H1 (cell line): ENCODE data around the gene CPE. TPM values are rescaled to one million over a fixed set of nuclear protein-coding genes. Genes with fewer than 3 reads are reported as not detected.
A peak's percentile ranks its signal among the peaks of the same experiment; 100 is the strongest.

ENCODE experiments used
- CTCF ChIA-PET: fragments of 300-600 bp; sonication (Branson Sonifier 250); formaldehyde crosslinking; loops from one replicate; lab custom pipeline; 2021; ENCODE audit not compliant: partially characterized antibody; lab: Charles Lee
- POLR2A ChIA-PET: fragments of 300-600 bp; sonication (Branson Sonifier 250); formaldehyde crosslinking; loops from one replicate; lab custom pipeline; 2021; ENCODE audit warnings: inconsistent platforms; ENCODE audit not compliant: partially characterized antibody; lab: Charles Lee
- DNase-seq, 2 experiments: peaks; one replicate each; pipeline versions ENCODE4 v3.0.0 to v3.0.0-alpha.2; 2010 to 2022; ENCODE audit warnings: low spot score in 2 of 2, low read depth in 1 of 2, mixed read lengths in 1 of 2
- FAIRE-seq: peaks from 2 replicates; lab custom pipeline; 2011; peaks lifted over from hg19 to GRCh38; lab: Jason Lieb, UNC
- H2AFZ ChIP-seq: 2 replicates; pipeline ENCODE4 v1.8.1; 2012; ENCODE audit warnings: low read length, inconsistent platforms
- H2AK5ac ChIP-seq: 2 replicates; pipeline ENCODE4 v1.6.1; 2013; ENCODE audit warnings: low read depth, low read length
- H2BK120ac ChIP-seq: replicated peaks from 2 replicates; pipeline ENCODE3; 2013; ENCODE audit warnings: low read depth, low read length, inconsistent platforms
- H2BK12ac ChIP-seq: 2 replicates; pipeline ENCODE4 v1.6.1; 2013; ENCODE audit warnings: low read depth, low read length
- H2BK15ac ChIP-seq: 2 replicates; pipeline ENCODE4 v1.6.1; 2013; ENCODE audit warnings: low read length
- H2BK20ac ChIP-seq: 2 replicates; pipeline ENCODE4 v1.6.1; 2013; ENCODE audit warnings: low read length
- H2BK5ac ChIP-seq: 2 replicates; pipeline ENCODE4 v1.6.1; 2013; ENCODE audit warnings: low read depth, low read length
- H3K14ac ChIP-seq: 2 replicates; pipeline ENCODE4 v1.6.1; 2013; ENCODE audit warnings: inconsistent platforms; ENCODE audit not compliant: insufficient read length
- H3K18ac ChIP-seq: 2 replicates; pipeline ENCODE4 v1.6.1; 2013; ENCODE audit warnings: low read length; ENCODE audit errors: extremely low read depth
- H3K23ac ChIP-seq: 2 replicates; pipeline ENCODE4 v1.6.1; 2013; ENCODE audit warnings: inconsistent platforms; ENCODE audit not compliant: insufficient read length
- H3K23me2 ChIP-seq: 2 replicates; pipeline ENCODE4 v1.6.1; 2013; ENCODE audit warnings: low read depth, low read length
- H3K27ac ChIP-seq: 2 replicates; pipeline ENCODE4 v1.6.1; 2011; ENCODE audit warnings: low read depth, low read length, inconsistent platforms
- H3K27me3 ChIP-seq, 4 experiments: replicated peaks in 1 of 4; 1 replicate in 1 of 4; 2 replicates in 3 of 4; pipeline versions ENCODE4 v1.6.1 to v1.8.1; 2011 to 2013; ENCODE audit warnings: low read length in 3 of 4, mild to moderate bottlenecking in 3 of 4, inconsistent platforms in 2 of 4, mixed read lengths in 2 of 4, moderate library complexity in 1 of 4; ENCODE audit not compliant: control insufficient read depth in 3 of 4, insufficient read depth in 3 of 4; ENCODE audit errors: extremely low read depth in 1 of 4
- H3K36me3 ChIP-seq, 4 experiments: 2 replicates each; pipeline versions ENCODE4 v1.6.1 to v1.8.1; 2011 to 2013; ENCODE audit warnings: mild to moderate bottlenecking in 4 of 4, low read length in 3 of 4, moderate library complexity in 2 of 4, control low read depth in 1 of 4, inconsistent platforms in 1 of 4; ENCODE audit not compliant: insufficient read depth in 4 of 4, control insufficient read depth in 2 of 4
- H3K4ac ChIP-seq: replicated peaks from 2 replicates; pipeline ENCODE3; 2013; ENCODE audit warnings: low read length, low read depth, mixed read lengths, inconsistent platforms; ENCODE audit not compliant: insufficient read length
- H3K4me1 ChIP-seq, 4 experiments: replicated peaks in 1 of 4; 1 replicate in 1 of 4; 2 replicates in 3 of 4; pipeline versions ENCODE4 v1.6.1 to v1.8.1; 2011 to 2013; ENCODE audit warnings: low read length in 3 of 4, inconsistent platforms in 2 of 4, mixed read lengths in 1 of 4; ENCODE audit not compliant: insufficient read depth in 4 of 4, control insufficient read depth in 3 of 4
- H3K4me2 ChIP-seq, 2 experiments: 2 replicates each; pipeline versions ENCODE4 v1.6.1 to v1.8.1; 2011 to 2013; ENCODE audit warnings: low read depth in 2 of 2, low read length in 2 of 2, control low read depth in 1 of 2, inconsistent platforms in 1 of 2, mild to moderate bottlenecking in 1 of 2; ENCODE audit not compliant: insufficient read depth in 1 of 2
- H3K4me3 ChIP-seq, 4 experiments: fragments of 200-600, 300-600 bp in 1 of 4; sonication (generic), shearing (Covaris generic), sonication (Bioruptor Twin) in 1 of 4; 2 replicates each; pipeline versions ENCODE4 v1.5.1 to v1.8.1; 2011 to 2016; ENCODE audit warnings: low read length in 4 of 4, low read depth in 3 of 4, control low read depth in 2 of 4, inconsistent platforms in 2 of 4, mild to moderate bottlenecking in 2 of 4, mixed read lengths in 1 of 4, moderate library complexity in 1 of 4; ENCODE audit not compliant: insufficient read depth in 2 of 4; ENCODE audit errors: extremely low read depth in 1 of 4
- H3K56ac ChIP-seq: replicated peaks from 2 replicates; pipeline ENCODE3; 2013; ENCODE audit warnings: low read depth, mild to moderate bottlenecking, mixed read lengths, low read length, inconsistent platforms; ENCODE audit not compliant: insufficient read length
- H3K79me1 ChIP-seq: 2 replicates; pipeline ENCODE4 v1.6.1; 2013; ENCODE audit warnings: low read depth, low read length, control low read depth
- H3K79me2 ChIP-seq, 2 experiments: 2 replicates each; pipeline versions ENCODE4 v1.6.1 to v1.8.1; 2012 to 2013; ENCODE audit warnings: low read length in 2 of 2, mild to moderate bottlenecking in 2 of 2, inconsistent platforms in 1 of 2; ENCODE audit not compliant: insufficient read depth in 2 of 2, control insufficient read depth in 1 of 2
- H3K9ac ChIP-seq, 4 experiments: replicated peaks in 1 of 4; 1 replicate in 1 of 4; 2 replicates in 3 of 4; pipeline versions ENCODE4 v1.6.1 to v1.8.1; 2011 to 2013; ENCODE audit warnings: low read depth in 3 of 4, low read length in 3 of 4, control low read depth in 2 of 4, mild to moderate bottlenecking in 2 of 4, moderate library complexity in 2 of 4, inconsistent platforms in 1 of 4; ENCODE audit errors: extremely low read depth in 1 of 4
- H3K9me3 ChIP-seq, 2 experiments: 2 replicates each; pipeline versions ENCODE4 v1.6.1 to v1.8.1; 2012 to 2013; ENCODE audit warnings: mild to moderate bottlenecking in 2 of 2, moderate library complexity in 2 of 2, control low read depth in 1 of 2, inconsistent platforms in 1 of 2, low read depth in 1 of 2, low read length in 1 of 2, mixed read lengths in 1 of 2; ENCODE audit not compliant: insufficient read depth in 2 of 2
- H4K20me1 ChIP-seq, 2 experiments: replicated peaks in 1 of 2; 2 replicates each; pipeline versions ENCODE3 to v1.8.1; 2011 to 2013; ENCODE audit warnings: inconsistent platforms in 2 of 2, low read length in 2 of 2, mild to moderate bottlenecking in 1 of 2; ENCODE audit not compliant: insufficient read depth in 2 of 2, control insufficient read depth in 1 of 2
- H4K5ac ChIP-seq: 2 replicates; pipeline ENCODE4 v1.6.1; 2013; ENCODE audit warnings: low read length, low read depth, mixed read lengths, inconsistent platforms; ENCODE audit not compliant: insufficient read length
- H4K8ac ChIP-seq: 2 replicates; pipeline ENCODE4 v1.8.0; 2013; ENCODE audit warnings: mild to moderate bottlenecking, moderate library complexity, low read length, inconsistent platforms; ENCODE audit not compliant: insufficient read depth; ENCODE audit errors: extremely low read depth
- H4K91ac ChIP-seq: replicated peaks from 2 replicates; pipeline ENCODE3; 2013; ENCODE audit warnings: low read length, mixed read lengths, inconsistent platforms; ENCODE audit not compliant: insufficient read length
- CHD2 ChIP-seq: IDR thresholded peaks from 2 replicates; pipeline ENCODE4 v1.6.1; 2012; ENCODE audit warnings: low read length, improper control_type of control experiment
- EGR1 ChIP-seq: IDR thresholded peaks from 2 replicates; pipeline ENCODE4 v1.6.1; 2011; ENCODE audit warnings: low read depth, low read length, borderline replicate concordance
- JUND ChIP-seq: IDR thresholded peaks from 2 replicates; pipeline ENCODE4 v1.6.1; 2011; ENCODE audit warnings: mild to moderate bottlenecking, improper control_type of control experiment, low read length
- POLR2A ChIP-seq, 2 experiments: IDR thresholded peaks; 1 replicate in 1 of 2; 2 replicates in 1 of 2; pipeline ENCODE4 v1.6.1; 2011; ENCODE audit warnings: low read depth in 2 of 2, low read length in 2 of 2, mild to moderate bottlenecking in 2 of 2; ENCODE audit errors: control extremely low read depth in 1 of 2
- POU5F1 ChIP-seq: IDR thresholded peaks from 2 replicates; pipeline ENCODE4 v1.6.1; 2011; ENCODE audit warnings: low read depth, mild to moderate bottlenecking, low read length, moderate library complexity
- SIX5 ChIP-seq: IDR thresholded peaks from 2 replicates; pipeline ENCODE4 v1.6.1; 2011; ENCODE audit warnings: mild to moderate bottlenecking, low read depth, low read length
- SP2 ChIP-seq: IDR thresholded peaks from 2 replicates; pipeline ENCODE4 v1.6.1; 2012; ENCODE audit warnings: mild to moderate bottlenecking, low read length, inconsistent platforms
- WGBS, 2 experiments: shearing (Covaris generic) in 1 of 2; methylation state at CpG; one replicate each; pipeline versions ENCODE4 v1.1.6 to v1.1.7; 2013 to 2015; ENCODE audit warnings: low lambda C conversion rate in 2 of 2, mixed read lengths in 2 of 2, inconsistent platforms in 1 of 2, low coverage in 1 of 2, missing lambda C conversion rate in 1 of 2; ENCODE audit not compliant: insufficient replicate concordance in 2 of 2, insufficient coverage in 1 of 2, insufficient read length in 1 of 2; ENCODE audit errors: extremely low coverage in 1 of 2, missing lambda C conversion rate in 1 of 2; 5-methylcytosine and 5-hydroxymethylcytosine counted together
- polyA plus RNA-seq, 7 experiments: library from polyadenylated mRNA; depleted of rRNA in 3 of 7; stranded (reverse) in 5 of 7; unstranded in 2 of 7; fragments of >200 nt in 5 of 7; fragments of 200-250 nt in 2 of 7; gene quantifications; 1 replicate in 5 of 7; 2 replicates in 1 of 7; 4 replicates in 1 of 7; pipeline versions ENCODE4 v1.2.1 to v1.2.3, GENCODE V29; 2011 to 2013; ENCODE audit warnings: missing spikeins in 2 of 7, mixed read lengths in 2 of 7
- total RNA-seq: library from RNA; stranded (reverse); fragmentation: NEBNext Ultra II Directional; extraction: Animal tissue kit (Norgen Biotek cat#: 25700); gene quantifications from 2 replicates; pipeline ENCODE4 v1.2.1, GENCODE V29; 2021
- TF ChIP-seq, protein P1 (sequence below), 3 experiments: IDR thresholded peaks; 1 replicate in 2 of 3; 2 replicates in 1 of 3; pipeline versions ENCODE4 v1.5.1 to v1.6.1; 2011; ENCODE audit warnings: low read length in 3 of 3, mild to moderate bottlenecking in 3 of 3, inconsistent platforms in 2 of 3, low read depth in 1 of 3, moderate library complexity in 1 of 3; ENCODE audit not compliant: insufficient read depth in 1 of 3; ENCODE audit errors: control extremely low read depth in 1 of 3
- TF ChIP-seq, protein P2 (sequence below): IDR thresholded peaks from 2 replicates; pipeline ENCODE4 v1.6.1; 2012; ENCODE audit warnings: inconsistent platforms
- TF ChIP-seq, protein P3 (sequence below): IDR thresholded peaks from 2 replicates; pipeline ENCODE4 v1.6.1; 2011; ENCODE audit warnings: low read length, improper control_type of control experiment

The CPE gene
- total and polyA plus RNA-seq, 2 of the 8 experiments (the other 6 are each of a cell fraction or from before 2014, with no cell fraction given): 9.4 to 10.2 TPM

DNA sequence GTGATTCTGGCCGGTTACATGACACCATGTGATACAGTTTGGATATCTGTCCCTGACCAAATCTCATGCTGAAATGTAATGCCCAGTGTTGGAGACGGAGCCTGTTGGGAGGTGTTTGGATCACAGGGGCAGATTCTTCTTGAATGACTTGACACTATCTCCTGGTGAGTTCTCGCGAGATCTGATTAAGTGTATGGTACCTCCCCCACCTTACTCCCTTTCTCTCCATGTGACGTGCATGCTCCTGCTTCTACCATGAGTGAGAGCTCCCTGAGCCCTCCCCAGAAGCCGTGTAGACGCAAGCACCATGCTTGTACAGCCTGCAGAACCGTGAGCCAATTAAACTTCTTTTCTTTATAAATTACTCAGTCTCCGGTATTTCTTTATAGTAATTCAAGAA is 23.6 kb downstream of the CPE start:
- no peak for FAIRE-seq
- no peak overlapping the region for H2BK120ac ChIP-seq
- H4K91ac ChIP-seq: no peak overlapping the region
- H2AK5ac ChIP-seq: no peak overlapping the region
- POLR2A ChIA-PET: no interaction called here
- H3K23me2 ChIP-seq: no peaks in the 10 kb centered on the region
- H3K14ac ChIP-seq: no peak overlapping the region
- H3K79me2 ChIP-seq: no peaks in the 10 kb centered on the region
- H3K56ac ChIP-seq: no peak overlapping the region
- H3K23ac ChIP-seq: no peak overlapping the region
- no peak overlapping the region for H2BK15ac ChIP-seq
- no peaks in the 10 kb centered on the region for H3K36me3 ChIP-seq
- no peaks in the 10 kb centered on the region for H4K20me1 ChIP-seq
- H3K4ac ChIP-seq: no peak overlapping the region
- H3K4me2 ChIP-seq: no peak overlapping the region
- H4K5ac ChIP-seq: no peak overlapping the region
- H3K18ac ChIP-seq: no peak overlapping the region
- DNase-seq: no peak
- CTCF ChIA-PET: interaction anchor here (0.9 kb wide), 1 partner anchor 18 kb away, joined by 3 read pairs; no protein-coding TSS in a partner anchor
- no peak overlapping the region for H4K8ac ChIP-seq
- no peak overlapping the region for H2BK20ac ChIP-seq
- H3K4me1 ChIP-seq: no peaks in the 10 kb centered on the region
- peaks cover 0 to 1% (median 0%) of the 10 kb centered on the region in 4 experiments; a peak in 1 of 7 replicates for H3K27me3 ChIP-seq
- H2BK5ac ChIP-seq: no peak overlapping the region
- no peaks in the 10 kb centered on the region for H3K9me3 ChIP-seq
- H3K27ac ChIP-seq: no peak overlapping the region
- no peak overlapping the region for H2BK12ac ChIP-seq
- 91% methylated on average over 9 of the region's 9 CpGs; no CpG with 5 or more reads in 1 of the 2 experiments for WGBS, 2 experiments
- TF ChIP-seq EGR1 (no peak), SIX5 (no peak), JUND (no peak), CHD2 (peak; percentile 58; the same call in 1 of the 2 replicates), POLR2A (IDR thresholded peaks at IDR 0.05; ENCODE audit: control extremely low read depth in 1 of 2, low read depth in 2 of 2, low read length in 2 of 2) (no peak), SP2 (no peak), POU5F1 (no peak)
- TF ChIP-seq, protein P1, sequence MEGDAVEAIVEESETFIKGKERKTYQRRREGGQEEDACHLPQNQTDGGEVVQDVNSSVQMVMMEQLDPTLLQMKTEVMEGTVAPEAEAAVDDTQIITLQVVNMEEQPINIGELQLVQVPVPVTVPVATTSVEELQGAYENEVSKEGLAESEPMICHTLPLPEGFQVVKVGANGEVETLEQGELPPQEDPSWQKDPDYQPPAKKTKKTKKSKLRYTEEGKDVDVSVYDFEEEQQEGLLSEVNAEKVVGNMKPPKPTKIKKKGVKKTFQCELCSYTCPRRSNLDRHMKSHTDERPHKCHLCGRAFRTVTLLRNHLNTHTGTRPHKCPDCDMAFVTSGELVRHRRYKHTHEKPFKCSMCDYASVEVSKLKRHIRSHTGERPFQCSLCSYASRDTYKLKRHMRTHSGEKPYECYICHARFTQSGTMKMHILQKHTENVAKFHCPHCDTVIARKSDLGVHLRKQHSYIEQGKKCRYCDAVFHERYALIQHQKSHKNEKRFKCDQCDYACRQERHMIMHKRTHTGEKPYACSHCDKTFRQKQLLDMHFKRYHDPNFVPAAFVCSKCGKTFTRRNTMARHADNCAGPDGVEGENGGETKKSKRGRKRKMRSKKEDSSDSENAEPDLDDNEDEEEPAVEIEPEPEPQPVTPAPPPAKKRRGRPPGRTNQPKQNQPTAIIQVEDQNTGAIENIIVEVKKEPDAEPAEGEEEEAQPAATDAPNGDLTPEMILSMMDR (IDR thresholded peaks at IDR 0.05; ENCODE audit: control extremely low read depth in 1 of 3, insufficient read depth in 1 of 3, low read depth in 1 of 3, low read length in 3 of 3): no peak
- TF ChIP-seq, protein P2, sequence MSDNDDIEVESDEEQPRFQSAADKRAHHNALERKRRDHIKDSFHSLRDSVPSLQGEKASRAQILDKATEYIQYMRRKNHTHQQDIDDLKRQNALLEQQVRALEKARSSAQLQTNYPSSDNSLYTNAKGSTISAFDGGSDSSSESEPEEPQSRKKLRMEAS: 0 out of 2 replicates have a peak, but pooled peaks have one; percentile 16
- TF ChIP-seq, protein P3, sequence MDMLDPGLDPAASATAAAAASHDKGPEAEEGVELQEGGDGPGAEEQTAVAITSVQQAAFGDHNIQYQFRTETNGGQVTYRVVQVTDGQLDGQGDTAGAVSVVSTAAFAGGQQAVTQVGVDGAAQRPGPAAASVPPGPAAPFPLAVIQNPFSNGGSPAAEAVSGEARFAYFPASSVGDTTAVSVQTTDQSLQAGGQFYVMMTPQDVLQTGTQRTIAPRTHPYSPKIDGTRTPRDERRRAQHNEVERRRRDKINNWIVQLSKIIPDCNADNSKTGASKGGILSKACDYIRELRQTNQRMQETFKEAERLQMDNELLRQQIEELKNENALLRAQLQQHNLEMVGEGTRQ: no peak
- TF ChIP-seq, all 59 proteins: peak for 2
- no peak overlapping the region for H2AFZ ChIP-seq
- H3K9ac ChIP-seq: no peak overlapping the region
- no peak overlapping the region for H3K4me3 ChIP-seq
- no peaks in the 10 kb centered on the region for H3K79me1 ChIP-seq
